ENCODE results near the gene RPS15A.

The RPS15A gene
- 256 to 274 reads per million in 2 donors for total RNA-seq

DNA sequence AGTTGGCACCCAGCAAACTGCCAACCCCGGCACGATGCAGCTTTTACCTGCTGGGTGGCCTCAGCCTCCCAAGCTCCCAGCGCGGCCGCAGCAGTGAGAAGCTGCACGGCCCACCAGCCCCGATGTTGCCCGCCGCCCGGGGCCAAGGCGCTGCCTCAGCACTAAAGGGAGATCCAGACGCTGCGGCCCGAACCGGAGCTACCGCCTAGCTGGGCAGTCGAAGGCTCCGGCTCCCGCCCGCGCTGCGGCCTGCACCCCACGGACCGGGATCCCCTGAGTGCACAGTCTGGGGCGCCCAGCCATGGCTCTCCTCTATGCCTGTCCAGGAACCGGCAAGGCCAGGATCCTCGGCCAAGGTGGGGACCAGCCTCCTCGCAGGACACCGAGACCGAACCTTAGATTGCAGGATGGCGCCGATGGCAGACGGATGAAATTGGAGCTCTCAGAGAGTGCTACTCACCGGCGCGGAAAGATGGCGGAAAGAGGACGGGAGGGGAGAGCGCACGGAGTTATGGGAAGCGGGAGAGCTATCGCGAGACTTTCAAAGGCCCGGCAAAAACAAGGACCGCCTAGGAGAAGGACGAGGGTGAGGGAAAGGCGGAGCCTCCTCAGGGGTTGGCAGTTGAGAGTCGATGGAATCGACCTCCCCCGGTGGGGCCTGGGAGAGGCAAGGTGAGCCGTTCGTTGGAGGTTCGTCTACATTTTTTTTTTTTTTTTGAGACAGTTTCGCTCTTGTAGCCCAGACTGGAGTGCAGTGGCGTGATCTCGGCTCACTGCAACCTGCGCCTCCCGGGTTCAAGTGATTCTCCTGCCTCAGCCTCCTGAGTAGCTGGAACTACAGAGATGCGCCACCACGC is at the start of gene RPS15A:
RPS15A (minus strand) TSS at position 485 of the 857 bp plus-strand sequence. CDS start 1,221 bp downstream, outside the sequence.
- DNase-seq = peak; percentile 40

DNA sequence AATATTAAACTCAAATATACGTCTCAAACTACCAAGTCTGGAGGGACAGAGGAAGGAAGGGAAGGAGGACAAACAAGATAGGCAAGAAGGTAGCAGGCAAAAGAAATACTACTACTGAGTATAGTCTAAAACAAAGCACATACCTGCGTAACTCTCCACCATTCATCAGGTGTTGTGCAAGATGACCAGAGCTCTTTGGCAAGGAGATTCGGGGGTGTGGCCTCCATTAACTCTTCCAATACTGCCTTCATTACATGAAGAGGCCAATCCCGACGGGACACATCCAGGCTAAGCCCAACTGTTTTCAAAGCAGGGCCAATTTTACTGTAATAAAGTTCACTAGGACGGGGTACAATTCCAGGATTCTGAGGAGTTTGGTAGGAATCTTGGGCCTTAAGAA is 49.4 kb upstream of the RPS15A start:
- DNase-seq = no peak

DNA sequence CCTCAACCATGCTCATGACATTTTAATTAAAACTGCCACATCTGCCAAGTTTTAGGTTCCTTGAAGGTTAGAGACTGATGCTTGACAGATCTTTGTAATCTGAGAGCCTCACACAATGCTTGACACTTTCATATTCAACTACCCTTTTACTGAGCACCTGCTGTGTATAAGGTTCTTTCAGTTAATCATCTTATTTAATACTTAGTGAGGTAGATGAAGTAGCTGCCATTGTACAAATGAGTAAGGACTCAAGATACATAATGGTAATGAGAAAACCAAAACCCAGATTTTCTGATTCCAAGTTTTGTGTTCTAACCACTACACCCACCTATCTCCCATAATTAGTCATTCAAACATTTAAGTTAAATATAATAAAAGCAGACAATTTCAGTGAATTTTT is 46.6 kb upstream of the RPS15A start:
- no peak for DNase-seq

DNA sequence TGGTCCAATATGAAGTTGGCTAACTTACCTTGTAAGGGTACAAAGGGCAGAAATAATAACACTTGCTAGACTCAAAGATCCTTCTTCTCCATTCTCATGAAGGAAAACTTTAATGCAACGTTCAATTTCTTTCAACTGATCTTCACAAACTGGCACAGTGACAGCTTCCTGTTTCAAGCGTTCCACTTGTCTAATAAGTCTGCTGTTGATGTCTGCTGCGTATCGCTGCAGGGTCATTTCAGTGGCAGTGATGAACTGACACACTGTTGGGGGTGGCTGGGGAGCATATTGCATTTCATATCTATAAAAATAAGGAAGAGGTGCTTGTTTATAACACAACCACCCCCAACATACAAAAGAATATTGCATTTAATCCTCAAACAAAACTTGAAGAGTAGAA is 44.7 kb upstream of the RPS15A start:
- DNase-seq = no peak

DNA sequence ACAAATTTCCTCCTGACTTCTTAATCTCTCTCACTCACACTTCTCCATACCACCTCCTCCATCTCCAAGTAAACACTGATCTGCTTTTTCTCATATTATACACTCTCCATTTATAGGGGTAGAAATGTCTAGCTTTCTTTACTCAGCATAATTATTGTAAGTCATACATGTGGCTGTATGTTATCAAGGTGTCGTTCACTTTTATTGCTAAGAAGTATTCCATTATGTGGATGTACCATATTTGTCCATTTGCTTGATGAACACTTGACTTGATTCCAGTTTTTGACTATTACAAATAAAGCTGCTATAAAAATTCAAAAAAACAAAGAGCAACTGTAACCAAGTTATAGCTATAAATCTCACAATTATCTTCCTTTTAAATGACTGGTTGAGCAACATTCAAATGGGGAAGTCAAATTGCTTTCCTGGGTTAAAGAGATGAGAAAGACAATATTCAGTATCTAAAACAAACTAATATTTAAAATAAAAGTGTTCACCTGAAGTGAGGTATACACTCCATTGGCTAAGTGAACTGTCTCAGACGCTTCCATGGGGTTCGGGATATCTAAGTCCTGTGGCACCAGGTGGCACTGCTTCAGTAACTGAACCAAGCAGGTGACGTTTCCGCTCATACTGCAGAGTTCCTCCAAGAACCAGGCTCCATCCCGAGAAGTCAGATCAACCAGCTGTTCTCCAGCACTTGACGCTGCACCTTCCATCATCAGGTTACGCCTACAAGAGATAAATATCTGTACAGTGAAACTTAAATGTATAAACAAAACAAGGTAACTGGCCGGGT is 43.8 kb upstream of the RPS15A start:
- no peak for DNase-seq

DNA sequence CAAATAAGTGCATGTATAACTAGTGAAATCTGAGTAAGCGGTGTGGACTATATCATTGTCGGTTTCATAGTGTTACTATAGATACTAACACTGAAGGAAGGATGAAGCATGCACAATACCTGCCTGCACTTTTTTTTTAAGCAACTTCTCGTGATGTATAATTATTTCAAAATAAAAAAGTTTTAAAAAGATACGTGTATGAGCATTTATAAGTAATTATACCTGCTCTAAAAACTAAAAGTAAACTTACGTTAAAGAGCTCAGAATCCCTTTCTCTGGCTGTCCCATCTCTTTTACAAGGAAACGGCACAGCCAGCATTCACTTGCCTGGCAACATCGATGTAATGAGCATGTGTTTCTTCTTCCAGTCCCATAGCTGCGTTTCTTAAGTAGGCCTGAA is 42.5 kb upstream of the RPS15A start:
- no peak for DNase-seq

DNA sequence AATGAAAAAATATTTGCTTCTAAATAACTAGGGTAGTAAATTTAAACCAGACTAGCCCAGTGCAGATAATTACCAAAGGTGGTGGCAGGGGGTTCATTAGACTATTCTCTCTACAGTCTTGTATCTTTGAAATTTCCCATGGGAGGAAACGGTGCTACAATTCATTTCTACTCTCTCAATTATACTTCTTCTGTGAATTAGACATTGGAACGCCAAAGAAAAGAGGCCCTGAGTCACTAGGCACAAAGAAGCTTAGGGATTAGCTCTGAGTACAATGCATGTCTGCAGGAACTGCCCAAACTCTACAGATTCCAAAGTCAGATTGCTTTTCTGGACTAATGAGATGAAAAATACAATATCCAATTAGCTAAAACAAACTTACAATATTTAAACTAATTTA is 41.9 kb upstream of the RPS15A start:
- no peak for DNase-seq

DNA sequence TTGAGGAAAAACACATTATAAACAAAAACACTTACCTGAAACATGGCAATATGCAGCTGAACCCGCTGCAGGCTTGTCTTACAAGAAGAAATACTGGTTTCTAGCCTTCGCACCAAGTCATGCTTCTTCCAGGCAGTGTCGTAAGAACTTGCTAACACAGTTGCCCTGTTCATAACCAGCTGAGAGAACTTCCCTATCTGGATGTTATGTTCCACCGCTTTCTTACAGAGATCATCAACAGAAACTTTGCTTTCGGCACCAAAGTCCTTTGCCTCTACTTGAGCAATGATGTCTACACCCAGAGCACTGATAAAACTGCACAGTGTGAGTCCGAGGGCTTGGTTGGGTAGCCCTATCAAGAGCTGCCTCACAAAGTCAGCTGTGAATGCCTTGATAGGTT is 39.1 kb upstream of the RPS15A start:
- DNase-seq = no peak

DNA sequence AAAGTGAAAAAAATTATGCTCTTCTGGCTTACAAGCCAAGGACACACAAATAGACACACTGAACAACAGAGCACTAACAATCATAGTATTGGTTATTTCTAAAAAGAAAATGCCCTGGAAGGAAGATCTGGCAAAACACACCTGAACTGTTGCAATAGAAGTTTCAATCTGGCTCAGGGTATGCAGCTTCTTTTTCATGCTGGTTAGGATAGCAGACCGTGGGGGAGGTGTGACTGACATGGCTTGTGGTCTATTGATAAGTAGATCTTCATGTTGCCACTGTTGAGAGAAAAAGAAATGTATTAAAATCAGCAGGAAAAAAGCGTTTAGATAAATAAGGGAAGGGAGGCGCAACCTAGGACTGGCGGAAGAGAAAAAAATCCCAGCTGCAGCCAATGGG is 37.8 kb upstream of the RPS15A start:
- DNase-seq = no peak

DNA sequence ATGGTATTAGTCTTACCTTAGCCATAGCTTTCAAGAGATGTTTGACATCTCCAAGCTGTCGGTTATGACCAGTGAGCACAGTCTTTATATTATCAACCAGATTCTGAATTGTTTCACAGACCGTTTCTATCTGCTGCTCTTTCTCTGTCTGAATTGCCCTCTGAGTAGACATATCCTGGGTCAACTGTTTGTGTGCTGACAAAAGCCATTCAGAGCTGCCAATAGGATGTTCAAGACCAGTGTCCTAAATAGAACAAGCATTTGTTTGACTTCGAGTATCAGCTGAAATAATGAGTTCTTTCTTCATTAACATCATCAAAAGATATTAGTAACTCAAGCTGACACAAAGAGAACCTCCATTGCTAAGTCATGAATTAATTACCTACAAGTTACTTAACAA is 26.2 kb upstream of the RPS15A start:
- no peak for DNase-seq

DNA sequence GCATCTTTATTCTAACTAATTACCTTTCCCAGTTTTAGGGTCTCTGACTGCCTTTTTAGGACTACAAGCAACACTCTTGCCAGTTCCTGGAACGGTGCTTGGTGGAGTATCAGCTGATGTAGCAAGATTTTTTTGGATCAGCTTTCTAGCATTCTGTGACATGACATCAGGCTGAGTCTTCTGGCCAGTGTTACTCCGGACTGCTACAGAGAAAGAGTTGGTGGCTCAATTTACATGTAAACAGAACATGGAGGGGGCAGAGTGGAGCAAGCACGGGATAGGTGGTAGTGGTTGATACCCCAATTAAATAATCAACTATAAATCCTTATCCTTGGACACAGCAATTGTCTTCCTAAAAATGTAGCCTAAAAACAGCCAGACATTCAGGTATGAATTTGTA is 21.8 kb upstream of the RPS15A start:
- DNase-seq = no peak

DNA sequence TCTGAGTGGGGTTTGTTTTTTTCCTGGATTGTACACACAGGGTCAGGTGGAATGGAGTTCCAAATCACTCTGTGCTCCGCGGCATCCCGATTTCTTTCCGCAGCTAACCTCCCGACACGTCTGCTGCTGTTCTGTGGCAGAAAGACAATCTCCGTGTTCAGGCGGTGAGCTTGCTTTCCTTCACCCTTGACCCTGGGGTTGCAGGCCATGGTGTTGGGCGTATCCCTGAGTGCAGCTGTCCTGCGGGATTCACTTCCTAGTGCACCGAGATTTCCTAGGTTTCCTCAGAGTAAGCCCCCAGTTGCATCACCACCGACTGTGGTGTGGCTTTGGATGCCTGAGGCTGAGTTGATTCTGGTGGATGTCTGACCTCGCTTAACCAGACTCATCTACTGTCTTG is 19.0 kb upstream of the RPS15A start:
- no peak for DNase-seq

DNA sequence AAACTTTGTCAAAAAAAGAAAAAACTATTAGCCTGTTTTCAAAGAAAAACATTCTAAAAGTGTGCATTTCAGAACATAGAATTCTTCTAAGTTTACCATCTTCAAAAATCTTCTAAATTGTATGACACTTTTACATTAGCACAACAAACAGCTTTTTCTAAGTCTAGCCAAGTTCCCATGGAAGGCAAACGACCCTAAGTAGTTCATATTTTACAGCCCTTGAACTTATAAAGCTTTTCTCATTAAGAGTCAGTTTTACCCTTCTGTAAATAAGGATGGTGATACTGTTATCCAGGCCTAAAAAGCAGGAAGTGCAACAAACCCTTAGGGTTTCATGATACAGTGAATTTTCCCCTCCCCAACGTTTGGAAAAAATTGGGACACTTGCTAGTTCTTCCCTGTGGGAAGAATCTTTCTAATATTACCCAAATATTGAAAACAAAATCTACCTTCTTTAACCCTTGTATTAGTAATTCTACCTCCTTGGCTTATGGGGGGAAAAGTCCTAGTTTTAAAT is 15.2 kb upstream of the RPS15A start:
- DNase-seq = no peak

DNA sequence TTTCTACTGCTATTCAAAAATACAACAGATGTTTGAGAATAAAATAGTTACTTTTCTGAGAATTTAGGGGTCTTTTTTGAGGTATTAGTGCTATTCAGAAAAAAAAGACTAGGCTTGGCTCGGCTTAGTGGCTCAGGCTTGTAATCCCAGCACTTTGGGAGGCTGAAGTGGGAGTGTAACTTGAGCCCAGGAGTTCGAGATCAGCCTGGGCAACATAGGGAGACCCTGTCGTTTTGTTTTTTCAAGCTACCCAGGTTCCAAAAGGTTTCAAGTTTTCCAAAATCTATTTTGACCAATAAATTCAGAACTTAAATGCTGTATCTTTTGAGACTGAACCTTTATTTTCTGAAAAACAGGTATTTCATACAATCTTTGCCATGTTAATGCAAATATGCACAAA is 14.4 kb upstream of the RPS15A start:
- DNase-seq = no peak

DNA sequence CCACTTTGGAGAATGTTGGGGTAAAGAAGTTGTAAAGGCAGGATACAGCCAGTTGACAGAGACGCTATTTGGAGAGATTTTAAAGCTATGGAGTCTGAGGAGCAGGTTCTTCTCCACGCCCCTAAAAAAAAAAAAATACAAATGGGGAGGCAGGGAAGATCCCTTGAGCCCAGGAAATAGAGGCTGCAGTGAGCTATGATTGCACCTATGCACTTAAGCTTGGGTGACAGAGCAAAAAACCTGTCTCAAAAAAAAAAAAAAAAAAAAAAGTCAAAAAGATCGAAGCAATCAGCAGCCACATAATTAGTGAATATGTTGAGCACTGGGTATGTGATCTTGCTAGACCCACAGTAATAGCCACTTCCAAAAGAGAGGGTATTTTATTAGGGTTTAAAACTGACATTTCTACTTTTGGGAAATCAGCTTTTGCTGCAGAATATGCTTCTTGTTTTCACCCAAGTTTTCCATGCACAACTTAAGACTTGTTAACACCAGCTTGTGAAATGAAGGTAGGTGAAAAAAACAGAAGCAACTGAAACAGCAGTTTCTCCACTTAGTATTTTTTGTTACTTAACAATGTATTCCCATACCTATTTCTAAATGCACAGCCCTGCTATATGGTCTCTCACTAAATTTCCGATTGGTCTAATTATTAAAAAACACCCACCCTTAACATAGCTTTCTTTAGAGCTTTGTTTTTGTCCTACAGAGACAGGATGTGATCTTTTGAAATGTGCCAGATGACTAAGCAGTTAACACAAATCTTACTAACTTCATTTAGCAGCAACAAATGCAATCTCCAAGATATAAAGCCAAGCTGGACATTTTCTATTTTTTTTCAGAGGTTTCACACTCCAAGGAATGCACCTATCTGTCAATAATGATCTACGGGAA is 13.7 kb upstream of the RPS15A start:
- DNase-seq = no peak

DNA sequence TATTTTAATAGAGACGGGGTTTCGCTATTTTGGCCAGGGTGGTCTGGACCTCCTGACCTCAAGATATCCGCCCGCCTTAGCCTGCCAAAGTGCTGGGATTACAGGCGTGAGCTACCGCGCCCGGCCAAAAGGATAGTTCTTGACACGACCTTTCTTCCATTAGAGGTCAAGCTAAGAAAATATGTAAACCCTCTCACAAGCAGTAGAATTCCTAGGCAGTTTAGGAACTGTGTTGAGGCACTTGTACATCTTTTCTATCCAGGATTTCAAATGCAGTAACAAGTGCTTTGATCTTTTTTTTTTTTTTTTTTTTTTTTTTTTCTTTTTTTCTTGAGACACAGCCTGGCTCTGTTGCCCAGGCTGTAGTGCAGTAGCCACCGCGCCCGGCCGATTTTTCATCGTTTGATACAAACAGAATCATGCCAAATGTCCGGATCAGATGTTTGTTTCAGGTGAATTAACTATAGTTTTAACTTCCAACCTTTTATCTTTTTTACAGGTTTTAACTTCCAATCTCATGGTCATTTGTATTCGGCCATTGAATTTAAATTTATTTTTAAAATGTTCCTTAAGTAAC is 12.7 kb upstream of the RPS15A start:
- no peak for DNase-seq

DNA sequence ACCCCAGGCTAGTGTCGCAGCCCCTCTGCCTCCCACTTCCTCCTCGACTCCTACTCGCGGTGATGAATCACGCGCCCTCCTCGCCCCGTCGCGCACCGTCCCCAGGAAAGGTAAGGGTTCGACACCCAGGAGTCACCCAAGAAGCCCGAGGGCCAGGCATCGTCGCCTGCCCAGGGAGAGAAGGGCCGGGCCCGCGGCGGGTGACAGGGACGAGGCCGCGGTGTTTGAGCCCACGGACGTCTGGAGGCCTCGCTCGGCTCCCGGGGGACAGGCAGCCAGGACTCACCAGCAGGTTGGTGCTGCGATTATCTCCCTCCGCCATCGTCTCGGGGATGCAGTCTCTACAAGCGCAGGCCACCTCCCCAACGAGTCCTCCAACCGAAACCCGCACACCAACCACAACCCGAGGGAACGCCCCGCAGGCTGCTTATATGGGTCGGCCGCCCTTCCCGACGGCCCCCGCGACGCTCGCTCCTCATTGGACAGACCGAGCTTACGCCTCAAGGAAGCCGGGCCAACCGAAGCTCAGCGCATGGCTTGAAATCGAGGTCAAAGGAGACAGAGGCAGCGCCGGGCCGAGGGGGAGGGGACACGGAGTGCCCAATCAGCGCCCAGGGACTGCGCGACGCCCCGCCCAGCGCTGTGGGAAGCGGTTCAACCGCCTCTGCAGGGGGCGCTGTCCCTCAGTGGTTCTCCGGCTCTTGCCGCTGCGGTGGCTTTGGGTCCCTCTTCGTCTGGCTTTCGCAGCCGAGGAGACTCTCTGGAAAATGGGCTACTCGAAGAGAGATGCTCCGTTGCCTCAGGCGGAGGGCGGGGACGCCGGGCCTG is 11.2 kb upstream of the RPS15A start, which contains the start of gene ARL6IP1:
ARL6IP1 (minus strand) TSS at position 405 of the 828 bp plus-strand sequence; CDS start at position 322, 83 bp downstream.
- DNase-seq = peak; percentile 97

DNA sequence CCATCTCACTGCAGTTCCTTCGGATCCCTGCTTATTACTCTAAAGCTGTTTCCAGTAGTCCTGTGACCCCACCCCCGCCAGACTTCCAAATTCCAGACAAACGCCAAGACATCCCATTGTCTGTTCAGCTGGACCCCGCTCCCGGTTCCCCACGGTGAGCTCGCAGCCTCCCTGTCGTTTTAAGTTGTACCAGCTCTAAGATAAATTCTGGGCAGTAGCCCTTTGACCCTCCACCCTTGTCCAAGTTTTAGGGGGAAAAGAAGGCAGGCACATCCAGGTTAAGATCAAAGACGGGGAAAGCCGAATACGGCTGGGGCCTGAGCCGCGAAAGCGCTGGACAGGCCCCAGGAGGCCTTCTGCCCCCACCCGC is 10.6 kb upstream of the RPS15A start:
- DNase-seq = no peak

DNA sequence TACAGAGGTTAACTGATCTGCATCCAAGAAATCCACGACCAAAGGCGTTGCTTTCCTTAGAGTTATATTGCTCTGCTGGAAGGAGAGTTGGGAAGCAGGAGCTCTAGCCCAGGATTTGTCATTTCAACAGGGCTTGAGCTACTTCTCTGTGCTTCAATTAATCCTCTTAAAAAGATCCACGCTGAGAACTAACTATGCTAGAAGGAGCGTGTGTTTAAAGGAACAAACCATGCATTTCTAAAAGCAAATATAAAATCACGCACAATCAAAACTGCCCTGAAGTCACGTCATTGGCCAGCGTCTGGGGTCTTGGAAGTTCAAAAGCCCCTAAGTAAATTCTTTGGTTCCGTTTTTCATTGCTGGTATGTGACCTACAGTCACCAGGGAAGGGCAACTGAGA is 10.2 kb upstream of the RPS15A start:
- no peak for DNase-seq

DNA sequence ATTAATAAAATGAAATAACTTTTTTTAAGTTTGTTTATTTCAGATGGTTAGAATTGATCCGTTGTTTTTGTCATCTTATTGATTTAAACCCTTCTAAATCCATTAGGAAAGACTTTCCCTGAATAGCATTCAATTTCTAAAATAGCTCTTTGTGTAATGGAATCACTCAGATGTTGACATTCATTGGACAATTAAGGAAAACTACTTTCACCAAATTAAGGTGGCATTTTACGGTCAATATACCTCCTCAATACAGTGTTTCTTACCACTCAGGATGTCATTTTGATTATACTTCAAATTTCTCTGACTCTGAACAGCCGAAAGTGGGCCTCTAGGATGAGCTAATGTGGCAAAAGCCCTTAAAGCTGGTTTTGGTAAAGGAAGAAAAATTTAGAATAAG is 9.4 kb upstream of the RPS15A start:
- no peak for DNase-seq

DNA sequence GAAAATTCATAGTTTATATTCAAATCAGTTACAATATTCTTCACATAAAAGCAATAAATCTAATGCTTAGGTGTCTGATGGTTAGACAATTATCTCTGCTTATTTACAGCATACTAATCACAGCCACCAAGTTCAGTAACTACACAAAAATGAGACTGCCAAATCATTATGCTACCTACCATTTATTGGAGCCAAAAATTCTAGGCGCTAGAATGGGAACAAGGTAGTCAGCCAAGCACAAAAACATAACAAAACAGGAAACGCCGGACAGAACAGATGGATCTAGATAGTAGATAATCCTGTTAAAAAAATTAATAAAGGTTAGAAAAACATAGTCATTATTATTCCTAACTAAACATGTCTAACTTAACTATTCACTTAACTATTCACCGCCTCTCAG is 7.6 kb upstream of the RPS15A start:
- DNase-seq = no peak

Measured in activated gamma-delta T cell (primary cell).